ENCODE measurements around the gene ITPR3.

Gene ITPR3

DNA sequence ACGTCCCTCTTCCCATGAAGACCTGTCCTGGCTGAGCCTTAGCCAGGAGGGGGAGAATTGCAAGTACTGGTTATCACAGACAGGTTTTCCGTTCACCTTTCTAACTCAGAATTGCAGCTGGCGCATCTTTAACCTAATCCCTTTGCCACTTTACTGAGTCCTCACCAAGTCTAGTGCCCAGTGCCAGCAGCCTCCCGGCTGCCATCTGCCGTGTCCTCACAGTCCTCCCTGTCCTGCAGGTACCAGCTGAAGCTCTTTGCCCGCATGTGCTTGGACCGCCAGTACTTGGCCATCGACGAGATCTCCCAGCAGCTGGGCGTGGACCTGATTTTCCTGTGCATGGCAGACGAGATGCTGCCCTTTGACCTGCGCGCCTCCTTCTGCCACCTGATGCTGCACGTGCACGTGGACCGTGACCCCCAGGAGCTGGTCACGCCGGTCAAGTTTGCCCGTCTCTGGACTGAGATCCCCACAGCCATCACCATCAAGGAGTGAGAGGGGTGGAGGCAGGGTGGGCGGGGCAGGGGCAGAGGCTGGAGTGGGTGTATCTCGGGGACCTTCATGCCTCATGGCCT, 49.1 kb downstream of the ITPR3 start:
- DNase-seq (no peak), ATAC-seq (no peak)

DNA sequence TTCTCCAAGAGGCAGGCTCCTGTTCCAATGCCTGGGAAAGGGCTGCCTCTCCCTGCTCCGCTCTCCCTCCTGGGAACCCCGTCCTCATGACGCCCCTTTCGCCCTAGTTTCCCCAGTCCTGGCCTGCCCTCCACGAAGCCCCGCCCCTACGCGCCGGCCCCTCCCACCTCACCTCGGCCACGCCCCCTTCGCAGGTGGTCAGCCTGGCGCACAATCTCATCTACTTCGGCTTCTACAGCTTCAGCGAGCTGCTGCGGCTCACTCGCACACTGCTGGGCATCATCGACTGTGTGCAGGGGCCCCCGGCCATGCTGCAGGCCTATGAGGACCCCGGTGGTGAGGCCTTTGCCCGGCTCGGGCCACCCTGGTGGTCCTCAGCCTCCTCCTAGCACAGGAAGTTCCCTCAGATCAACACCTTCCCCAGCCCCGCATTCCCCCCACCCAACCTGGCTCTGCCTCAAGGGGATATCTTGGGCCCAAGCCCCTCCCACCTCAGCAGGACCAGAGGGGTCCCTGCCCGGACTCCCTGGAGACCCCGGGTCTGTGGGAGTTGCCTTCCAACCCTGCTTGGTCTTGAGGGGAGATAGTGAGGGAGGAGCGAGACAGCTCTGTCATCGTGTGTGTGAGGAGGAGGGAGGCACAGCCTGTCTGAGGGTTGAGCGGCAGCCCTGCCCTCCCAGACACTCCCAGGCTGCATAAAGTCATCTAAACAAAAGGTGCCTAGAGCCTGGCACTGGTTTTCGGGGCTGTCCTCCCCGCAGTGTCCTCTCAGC, 50.0 kb downstream of the ITPR3 start:
- DNase-seq (no peak), ATAC-seq (no peak)

DNA sequence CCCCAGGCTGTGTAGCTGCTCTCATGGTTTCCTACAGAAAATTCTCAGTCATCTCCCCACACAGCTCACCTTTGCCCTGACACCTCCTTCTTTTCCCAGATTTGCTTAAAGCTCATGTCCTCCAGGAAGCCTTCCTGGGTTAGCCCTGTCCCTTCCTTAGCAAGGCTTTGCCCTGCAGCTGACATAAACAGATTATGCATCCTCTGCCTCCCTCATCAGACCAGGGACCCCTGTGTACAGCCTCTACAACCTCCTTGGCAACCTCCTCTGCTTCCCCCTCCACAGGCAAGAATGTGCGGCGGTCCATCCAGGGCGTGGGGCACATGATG, 50.6 kb downstream of the ITPR3 start:
- no peak for ATAC-seq

DNA sequence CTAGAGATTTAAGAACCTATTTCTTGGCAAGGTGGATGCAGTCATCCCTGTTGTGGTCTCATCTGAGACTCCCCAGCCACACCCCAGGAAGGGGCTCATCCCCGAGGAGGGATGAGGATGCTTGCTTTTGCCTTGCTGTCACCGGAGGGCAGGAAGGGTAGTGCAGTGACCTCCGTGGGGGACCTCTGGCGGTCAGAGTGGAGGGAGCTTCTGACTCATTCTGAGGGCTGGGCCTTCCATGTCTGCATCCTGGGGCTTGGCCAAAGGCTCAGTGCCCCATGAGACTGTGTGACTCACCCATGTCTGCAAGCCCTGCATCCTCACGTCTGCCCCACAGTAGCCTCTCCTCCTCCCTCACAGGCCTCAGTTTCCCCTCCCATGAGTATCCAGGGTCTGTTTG, 51.7 kb downstream of the ITPR3 start:
- ATAC-seq (no peak), DNase-seq (no peak)

More for the DNA sequence above, 50.6 kb downstream of the ITPR3 start:
- DNase-seq: no peak

DNA sequence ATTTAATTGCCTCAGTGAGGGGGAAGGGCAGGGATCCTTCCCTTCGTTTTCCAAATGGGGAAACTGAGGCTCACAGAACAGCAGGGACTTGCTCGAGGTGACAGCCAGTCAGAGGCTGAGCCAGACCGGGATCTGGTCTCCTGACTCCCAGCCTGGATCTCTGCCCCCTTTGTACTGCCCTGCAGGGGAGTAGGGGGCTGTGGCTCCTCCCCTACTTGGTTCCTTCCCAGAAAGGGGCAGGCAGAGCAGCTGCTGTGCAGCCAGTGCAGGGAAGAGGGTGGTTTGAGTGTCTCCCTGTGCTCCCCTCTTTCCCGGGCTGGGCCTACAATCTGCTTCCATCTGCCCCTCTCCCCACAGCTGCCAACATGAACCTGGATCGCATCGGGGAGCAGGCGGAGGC, 52.7 kb downstream of the ITPR3 start:
- ATAC-seq (no peak), DNase-seq (no peak)

DNA sequence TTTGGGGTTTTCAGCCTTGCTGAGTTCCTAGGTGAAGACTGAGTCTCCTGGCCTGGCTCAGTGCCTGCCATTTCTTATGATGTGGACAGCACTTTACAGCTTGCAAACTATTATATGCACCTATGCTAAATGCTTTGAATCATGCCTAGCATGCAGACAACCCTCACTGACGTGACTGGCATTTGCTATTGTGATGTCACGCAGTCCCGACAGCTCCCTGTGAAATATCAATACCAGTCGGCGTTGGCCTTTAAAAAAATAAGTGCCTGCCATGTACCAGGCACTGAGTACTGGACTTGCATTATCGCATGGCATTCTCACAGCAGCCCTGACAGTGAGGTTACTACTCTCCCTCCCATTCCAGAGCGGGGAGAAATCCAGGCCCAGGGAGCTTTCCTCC, 54.8 kb downstream of the ITPR3 start:
- ATAC-seq (no peak), DNase-seq (no peak)

DNA sequence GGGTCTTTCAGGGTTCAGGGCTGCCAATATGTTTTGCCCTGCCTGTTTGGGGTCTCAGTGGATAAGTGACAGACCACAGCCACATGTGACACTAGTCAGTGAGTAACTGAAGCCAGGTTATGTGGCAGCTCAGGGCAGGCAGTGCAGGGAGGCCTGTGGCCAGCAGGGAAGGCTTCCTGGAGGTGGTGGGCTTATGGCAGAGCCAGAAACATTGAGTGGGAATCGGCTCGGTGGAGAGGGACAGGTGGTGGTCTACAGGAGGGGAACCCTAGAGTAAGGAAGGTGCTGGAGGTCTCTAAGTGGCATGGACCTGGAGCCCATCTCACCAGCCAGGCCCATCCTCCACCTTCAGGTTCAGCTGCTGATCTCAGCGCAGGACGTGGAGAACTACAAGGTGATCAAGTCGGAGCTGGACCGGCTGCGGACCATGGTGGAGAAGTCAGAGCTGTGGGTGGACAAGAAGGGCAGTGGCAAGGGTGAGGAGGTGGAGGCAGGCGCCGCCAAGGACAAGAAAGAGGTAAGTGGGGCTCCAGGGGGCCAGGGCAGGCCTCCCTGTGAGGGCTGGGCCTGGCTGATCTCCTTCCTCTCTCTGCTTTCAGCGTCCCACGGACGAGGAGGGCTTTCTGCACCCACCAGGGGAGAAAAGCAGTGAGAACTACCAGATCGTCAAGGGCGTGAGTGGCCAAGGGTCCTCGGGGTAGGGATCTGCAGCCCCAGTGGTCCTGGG, 55.5 kb downstream of the ITPR3 start:
- DNase-seq (no peak), ATAC-seq (no peak)

DNA sequence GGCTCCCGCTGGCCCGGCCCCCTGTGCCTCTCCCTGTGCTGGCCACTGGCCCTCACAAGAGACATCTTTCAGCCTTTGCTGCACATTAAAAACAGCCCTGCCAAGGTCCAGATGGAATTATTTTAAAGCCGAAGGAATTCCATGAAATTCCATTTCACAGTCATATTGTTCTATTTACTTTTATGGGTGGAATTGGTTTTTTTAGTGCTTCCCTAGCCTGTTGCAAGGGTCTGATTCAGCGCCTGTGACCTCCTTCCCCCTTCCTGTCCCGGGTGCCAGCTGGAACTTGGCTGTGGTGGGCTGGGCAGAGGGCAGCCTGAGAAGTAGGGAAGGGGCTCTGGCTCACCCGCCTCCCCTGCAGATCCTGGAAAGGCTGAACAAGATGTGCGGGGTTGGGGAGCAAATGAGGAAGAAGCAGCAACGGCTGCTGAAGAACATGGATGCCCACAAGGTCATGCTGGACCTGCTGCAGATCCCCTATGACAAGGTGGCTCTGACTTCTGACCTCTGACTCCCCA, 56.1 kb downstream of the ITPR3 start:
- no peak for DNase-seq

DNA sequence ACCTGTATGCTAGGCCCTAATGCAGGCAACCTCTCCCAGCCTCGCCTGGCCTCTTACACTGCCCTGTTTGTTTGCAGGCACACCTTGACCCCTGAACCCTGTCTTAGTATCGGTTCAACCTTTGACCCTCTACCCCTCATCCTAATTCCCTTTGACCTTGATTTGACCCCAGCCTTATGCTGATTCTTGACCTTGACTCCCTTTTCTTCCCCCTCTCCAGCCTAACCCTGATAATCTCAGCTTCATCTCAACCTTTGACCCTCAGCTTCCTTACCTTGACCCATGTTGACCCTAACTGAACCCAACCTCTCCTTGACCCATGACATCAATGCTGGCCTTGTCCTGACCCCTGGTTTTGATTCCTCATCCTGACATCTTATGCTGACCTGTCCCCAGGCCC, 56.6 kb downstream of the ITPR3 start:
- DNase-seq: no peak
- no peak for ATAC-seq

More for the DNA sequence above, 56.1 kb downstream of the ITPR3 start:
- no peak for ATAC-seq

DNA sequence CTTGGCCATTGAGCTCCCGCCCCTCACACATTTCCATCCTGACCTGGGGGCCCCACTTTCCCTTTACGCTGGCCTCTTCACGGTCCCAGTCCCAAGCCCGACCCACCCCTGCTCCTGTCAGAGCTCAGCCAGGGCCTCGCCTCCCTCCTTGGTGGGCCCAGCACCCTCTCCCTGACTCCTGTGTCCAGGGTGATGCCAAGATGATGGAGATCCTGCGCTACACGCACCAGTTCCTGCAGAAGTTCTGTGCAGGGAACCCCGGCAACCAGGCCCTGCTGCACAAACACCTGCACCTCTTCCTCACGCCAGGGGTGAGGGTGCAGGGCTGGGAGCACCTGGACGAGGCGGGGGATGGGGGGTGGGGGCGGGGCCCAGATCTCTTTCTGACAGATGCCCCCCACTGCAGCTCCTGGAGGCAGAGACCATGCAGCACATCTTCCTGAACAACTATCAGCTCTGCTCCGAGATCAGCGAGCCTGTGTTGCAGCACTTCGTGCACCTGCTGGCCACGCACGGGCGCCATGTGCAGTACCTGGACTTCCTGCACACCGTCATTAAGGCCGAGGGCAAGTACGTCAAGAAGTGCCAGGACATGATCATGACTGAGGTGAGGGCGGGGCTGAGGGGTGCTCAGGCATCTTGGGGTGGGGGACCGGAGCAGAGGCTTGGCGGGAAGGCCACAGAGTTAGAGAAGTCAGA, 57.3 kb downstream of the ITPR3 start:
- ATAC-seq (no peak), DNase-seq (no peak)

DNA sequence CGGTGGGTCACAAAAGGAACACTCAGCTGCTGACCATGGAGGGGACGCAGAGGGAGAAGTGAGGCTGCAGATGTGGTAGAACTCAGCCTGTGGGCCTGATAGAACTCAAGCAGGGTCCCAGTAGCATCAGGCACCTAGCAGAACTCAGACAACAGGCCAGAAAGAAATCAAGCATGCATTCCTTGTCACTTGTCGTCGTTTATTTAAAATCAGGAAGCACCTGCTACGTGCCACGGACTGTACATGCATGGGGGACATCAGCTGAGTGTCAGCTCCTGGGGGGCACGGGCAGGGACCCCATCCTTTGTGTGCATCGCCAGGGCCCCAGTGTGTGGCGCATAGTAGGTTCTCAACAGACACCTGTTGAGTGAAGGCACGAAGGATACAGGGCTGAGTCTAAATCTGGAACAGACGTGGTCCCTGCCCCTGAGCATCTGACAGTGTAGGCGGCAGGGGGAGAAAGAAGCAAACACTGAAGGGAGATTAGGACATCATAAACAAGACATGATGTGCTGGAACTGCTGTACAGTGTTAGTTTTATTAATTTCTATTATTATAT, 57.9 kb downstream of the ITPR3 start:
- no peak for ATAC-seq
- DNase-seq: no peak

DNA sequence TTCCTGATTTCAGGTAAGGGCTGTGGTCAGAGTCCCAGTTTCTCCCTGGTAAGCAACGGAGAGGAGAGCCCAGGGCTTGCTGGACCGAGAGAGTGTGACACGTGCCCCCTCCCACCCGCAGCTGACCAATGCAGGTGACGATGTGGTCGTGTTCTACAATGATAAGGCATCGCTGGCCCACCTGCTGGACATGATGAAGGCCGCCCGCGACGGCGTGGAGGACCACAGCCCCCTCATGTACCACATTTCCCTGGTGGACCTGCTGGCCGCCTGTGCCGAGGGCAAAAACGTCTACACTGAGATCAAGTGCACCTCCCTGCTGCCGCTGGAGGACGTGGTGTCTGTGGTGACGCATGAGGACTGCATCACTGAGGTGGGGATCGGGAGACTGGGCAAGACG, 58.6 kb downstream of the ITPR3 start:
- ATAC-seq (no peak), DNase-seq (no peak)

DNA sequence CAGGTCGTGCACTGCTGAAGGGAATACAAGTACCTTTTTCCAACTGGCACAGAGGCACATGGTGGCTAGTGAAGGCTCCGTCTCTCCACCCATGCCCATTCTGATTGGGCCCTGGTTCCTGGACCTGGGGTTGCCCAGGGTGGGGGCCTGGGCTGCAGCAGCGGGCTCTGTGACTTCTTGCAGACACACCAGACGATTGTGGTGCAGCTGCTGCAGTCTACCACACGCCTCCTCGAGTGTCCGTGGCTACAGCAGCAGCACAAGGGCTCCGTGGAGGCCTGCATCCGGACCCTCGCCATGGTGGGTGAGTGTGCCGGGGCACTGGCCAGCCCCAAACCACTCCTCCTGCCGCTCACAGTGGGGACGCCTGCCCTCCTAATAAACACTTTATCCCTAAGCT, 61.2 kb downstream of the ITPR3 start:
- no peak for DNase-seq
- ATAC-seq: no peak

DNA sequence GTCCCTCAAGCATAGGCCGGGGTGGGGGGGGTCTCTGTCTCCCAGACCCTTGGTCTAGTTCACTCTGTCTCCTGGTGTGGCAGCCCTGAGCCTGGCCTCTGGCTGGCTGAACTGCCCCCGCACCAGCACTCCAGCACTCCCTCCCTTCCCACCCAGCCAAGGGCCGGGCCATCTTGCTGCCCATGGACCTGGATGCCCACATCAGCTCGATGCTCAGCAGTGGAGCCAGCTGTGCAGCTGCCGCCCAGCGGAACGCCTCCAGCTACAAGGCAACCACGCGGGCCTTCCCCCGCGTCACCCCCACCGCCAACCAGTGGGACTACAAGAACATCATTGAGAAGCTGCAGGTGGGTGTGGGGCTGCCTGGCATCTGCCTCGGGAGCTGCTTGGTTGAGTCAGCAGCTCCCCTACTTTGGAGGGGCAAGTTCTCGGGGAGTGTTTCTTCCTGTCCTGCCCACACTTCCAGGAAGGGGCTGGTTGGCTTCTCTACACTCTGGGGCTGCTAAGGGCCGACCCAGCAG, 62.0 kb downstream of the ITPR3 start:
- peak; percentile 60 for ATAC-seq

DNA sequence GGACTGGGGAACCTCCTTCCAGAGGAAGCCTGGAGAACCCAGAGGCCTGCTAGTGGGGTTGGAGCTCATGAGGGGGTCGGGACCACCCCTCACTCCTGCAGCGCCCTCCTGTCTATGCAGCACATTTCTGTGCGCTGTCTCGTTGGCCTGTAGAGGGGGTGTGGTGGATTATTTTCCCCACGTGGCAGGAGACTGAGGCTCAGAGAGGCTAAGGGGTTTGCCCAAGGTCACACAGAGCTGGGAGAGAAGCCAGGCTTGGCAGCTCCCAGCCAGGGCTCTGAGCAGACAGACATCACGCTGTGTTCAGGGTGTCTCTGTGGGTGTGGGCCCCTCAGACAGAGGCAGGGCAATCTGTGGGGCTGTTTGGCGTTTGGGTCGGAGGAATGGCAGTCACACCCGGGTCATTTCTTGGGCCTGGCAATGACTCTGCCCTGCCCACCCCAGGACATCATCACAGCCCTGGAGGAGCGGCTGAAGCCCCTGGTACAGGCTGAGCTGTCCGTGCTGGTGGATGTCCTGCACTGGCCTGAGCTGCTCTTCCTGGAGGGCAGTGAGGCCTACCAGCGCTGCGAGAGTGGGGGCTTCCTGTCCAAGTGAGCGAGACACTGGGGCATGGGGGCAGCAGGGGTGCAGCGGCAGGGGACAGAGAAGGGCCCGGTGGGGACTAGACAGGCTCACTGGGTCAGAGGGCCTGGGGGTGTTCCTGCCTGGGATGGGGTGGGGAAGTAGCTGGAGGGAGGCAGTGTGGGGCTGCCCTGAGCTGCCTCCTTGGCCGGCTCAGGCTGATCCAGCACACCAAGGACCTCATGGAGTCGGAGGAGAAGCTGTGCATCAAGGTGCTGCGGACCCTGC, 62.7 kb downstream of the ITPR3 start:
- peak; percentile 26 for ATAC-seq
- DNase-seq: no peak

More for the DNA sequence above, 62.0 kb downstream of the ITPR3 start:
- peak; percentile 37 for DNase-seq

DNA sequence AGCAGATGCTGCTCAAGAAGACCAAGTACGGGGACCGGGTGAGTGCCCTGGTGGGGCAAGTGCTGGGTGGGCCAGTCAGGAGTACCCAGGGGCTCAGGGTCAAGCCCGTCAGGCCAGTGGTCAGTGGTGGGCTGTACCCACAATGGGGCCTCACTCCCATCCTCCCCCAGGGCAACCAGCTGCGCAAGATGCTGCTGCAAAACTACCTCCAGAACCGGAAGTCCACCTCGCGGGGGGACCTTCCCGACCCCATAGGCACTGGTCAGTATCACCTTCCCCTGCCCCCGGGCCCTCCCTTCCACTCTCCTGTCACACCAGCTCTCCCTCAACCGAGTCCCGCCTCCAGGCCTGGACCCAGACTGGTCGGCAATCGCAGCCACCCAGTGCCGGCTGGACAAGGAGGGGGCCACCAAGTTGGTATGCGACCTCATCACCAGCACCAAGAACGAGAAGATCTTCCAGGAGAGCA, 63.3 kb downstream of the ITPR3 start:
- ATAC-seq: no peak
- no peak for DNase-seq

DNA sequence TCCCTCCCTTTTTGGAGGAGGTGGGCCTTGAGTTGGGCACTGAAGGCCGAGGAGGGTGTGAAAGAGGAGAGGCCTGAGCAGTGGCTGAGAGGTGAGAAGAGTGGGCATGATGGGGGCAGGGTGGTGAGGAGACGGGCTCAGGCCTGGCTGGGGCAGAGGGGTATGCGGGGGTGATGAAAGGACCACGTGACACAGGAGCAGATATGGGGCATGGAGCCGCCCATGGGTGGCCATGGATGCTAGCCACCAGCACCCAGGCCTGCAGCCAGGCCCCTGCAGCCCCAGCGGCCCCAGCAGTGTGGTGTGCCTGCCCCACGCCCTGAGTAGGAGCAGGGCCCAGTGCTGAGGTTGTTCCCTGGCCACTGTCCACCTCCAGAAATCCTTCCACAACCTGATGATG, 63.9 kb downstream of the ITPR3 start:
- no peak for DNase-seq
- no peak for ATAC-seq

DNA sequence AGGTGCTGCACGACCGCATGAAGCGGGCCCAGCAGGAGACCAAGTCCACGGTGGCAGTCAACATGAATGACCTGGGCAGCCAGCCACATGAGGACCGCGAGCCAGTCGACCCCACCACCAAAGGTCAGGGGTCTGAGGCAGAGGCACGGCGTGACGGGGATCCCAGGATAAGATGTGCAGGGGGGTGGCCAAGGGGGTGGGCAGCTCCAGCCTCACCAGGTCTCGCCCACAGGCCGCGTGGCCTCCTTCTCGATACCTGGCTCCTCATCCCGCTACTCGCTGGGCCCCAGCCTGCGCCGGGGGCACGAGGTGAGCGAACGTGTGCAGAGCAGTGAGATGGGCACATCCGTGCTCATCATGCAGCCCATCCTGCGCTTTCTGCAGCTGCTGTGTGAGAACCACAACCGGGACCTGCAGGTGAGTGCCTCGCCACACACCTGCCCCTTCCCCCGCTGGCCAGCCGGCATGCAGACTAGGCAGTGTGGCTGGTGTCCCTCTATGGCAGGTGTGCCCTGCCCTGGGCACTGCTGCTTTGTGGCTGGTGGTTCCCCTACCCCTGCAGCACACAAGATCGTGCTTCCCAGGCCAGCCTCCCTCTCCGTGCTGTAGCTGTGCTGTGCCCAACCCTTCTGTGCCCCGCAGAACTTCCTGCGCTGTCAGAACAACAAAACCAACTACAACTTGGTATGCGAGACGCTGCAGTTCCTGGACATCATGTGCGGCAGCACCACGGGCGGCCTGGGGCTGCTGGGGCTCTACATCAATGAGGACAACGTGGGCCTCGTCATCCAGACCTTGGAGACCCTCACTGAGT, 64.5 kb downstream of the ITPR3 start:
- ATAC-seq (no peak), DNase-seq (no peak)

DNA sequence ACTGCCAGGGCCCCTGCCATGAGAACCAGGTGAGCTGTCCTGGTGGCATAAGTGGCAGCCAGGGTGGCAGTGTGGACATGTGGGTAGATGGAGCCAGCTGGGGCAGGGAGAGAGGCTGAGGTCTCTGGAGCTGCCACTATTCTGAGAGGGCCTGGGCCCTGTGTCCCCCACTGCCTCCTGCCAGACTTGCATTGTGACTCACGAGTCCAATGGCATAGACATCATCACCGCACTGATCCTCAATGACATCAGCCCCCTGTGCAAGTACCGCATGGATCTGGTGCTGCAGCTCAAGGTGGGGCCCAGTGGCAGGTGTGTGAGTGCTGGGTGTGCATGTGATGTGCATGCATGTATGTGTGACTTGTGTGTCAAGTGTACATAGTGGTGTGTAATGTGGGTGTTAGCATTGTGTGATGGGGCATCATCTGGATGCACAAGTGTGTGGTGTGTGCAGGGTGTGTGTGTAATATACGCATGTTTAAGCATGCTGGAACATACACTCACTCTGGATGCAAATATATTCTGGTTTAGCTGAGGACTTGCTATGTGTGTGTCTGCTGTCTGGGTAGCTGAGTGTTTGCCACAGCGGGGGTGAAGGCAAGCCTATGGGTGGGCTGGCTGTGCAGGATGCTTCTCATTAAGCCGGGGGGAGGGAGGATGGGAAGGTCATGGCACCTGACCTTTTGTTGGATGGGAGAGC, 65.3 kb downstream of the ITPR3 start:
- no peak for DNase-seq
- no peak for ATAC-seq
